Epithelial cell of esophagus (primary cell): Measurements from ENCODE around the gene ITFG1.

Experiments
- DNase-seq: peaks from one replicate; pipeline ENCODE4 v3.0.0; 2010; ENCODE audit warnings: low read depth
- H3K4me3 ChIP-seq: 2 replicates; pipeline ENCODE4 v1.5.1; 2011; ENCODE audit warnings: mild to moderate bottlenecking, low read length, control low read depth
- TF ChIP-seq, protein P1 (sequence below): IDR thresholded peaks from 2 replicates; pipeline ENCODE4 v1.5.1; 2011; ENCODE audit warnings: low read depth, mild to moderate bottlenecking, low read length, control low read depth, inconsistent platforms; ENCODE audit not compliant: insufficient read depth; ENCODE audit errors: missing control alignments

ITFG1 gene

DNA sequence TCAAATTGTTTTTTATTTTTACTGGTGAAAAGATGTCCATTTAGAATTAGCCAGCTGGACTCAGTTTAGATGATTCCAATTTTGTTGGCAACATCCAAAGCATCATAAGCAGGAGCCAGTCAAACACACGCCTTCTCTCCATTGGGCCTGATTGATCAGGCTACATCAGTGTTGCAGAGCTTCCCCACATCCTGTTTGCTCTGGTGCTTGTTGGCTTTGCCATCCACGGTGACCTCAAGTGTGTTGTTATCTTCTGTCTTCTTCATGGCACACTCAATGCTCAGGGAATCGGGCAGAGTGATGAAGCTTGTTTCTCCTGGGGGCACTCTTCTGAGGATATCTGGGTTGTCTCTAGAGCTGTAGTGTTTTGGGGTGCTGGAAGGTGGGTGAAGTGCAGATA is 310.8 kb downstream of the ITFG1 start:
- DNase-seq: no peak
- TF ChIP-seq, protein P1, sequence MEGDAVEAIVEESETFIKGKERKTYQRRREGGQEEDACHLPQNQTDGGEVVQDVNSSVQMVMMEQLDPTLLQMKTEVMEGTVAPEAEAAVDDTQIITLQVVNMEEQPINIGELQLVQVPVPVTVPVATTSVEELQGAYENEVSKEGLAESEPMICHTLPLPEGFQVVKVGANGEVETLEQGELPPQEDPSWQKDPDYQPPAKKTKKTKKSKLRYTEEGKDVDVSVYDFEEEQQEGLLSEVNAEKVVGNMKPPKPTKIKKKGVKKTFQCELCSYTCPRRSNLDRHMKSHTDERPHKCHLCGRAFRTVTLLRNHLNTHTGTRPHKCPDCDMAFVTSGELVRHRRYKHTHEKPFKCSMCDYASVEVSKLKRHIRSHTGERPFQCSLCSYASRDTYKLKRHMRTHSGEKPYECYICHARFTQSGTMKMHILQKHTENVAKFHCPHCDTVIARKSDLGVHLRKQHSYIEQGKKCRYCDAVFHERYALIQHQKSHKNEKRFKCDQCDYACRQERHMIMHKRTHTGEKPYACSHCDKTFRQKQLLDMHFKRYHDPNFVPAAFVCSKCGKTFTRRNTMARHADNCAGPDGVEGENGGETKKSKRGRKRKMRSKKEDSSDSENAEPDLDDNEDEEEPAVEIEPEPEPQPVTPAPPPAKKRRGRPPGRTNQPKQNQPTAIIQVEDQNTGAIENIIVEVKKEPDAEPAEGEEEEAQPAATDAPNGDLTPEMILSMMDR: no peak

DNA sequence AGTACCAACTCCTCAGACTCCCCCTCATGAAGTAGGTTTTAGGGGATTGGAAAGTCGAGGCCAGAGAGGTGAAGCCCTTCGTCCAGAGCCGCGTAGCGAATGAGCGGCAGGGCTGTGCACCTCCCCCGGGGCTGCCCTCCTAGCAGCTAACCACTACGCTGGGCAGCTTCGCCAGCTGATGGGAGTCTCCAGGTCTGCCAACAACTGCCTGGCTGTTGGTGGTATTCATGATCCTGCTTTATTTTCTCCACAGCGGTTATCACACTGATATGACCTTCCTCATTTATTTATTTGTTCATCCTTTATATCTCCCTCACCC is 316.3 kb downstream of the ITFG1 start:
- TF ChIP-seq, protein P1: no peak
- peak overlapping the region; percentile 54 for H3K4me3 ChIP-seq
- no peak for DNase-seq

More for the DNA sequence above, 310.8 kb downstream of the ITFG1 start:
- H3K4me3 ChIP-seq: no peak overlapping the region

DNA sequence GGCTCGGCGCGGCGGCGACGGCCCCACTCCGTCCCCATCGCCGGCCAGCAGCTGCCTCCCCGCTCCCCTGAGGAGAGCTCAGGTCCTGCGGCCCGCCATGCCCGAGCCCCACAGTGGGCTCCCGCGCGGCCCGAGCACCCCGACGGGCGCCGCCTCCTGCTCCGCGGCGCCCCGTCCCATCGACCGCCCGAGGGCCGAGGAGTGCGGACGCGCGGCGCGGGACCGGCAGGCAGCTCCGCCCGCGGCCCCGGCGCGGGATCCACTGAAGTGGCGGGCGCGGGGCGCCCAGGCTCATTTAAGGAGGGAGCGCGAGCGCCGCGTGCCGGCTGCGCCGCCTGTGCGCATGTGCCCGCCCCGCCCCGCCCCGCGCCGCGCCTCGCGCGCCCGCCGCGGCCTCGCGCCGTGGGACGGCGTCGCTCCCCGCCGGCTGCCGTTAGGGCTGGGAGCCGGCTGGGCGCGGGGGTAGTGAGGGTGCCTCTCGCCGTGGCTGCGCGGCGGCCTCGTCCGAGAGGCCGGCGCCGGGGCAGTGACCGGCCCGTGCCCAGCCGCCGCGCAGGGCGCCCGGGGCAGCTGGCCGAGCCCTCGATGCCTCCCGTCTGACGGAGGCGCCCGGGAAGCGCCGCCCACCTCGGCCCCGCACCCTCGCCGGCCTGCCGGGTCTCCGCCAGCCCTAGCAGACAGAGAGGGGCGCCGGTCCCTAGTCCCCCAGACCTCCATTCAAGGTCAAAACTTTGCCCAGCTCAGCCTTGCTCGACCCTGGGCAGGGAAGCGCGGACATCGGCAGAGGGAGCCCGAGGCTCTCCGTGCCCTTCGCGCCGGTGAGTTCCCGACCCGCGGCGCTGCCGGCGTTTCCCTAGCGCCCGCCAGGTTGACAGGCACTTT is 316.9 kb downstream of the ITFG1 start, which contains the start of gene NETO2:
NETO2 (minus strand) TSS at position 269 of the 882 bp plus-strand sequence. CDS start 333 bp downstream, outside the sequence.
- peak; percentile 71 for DNase-seq
- H3K4me3 ChIP-seq: peak within 1 kb of the TSS; percentile 67
- TF ChIP-seq, protein P1: peak; percentile 46

DNA sequence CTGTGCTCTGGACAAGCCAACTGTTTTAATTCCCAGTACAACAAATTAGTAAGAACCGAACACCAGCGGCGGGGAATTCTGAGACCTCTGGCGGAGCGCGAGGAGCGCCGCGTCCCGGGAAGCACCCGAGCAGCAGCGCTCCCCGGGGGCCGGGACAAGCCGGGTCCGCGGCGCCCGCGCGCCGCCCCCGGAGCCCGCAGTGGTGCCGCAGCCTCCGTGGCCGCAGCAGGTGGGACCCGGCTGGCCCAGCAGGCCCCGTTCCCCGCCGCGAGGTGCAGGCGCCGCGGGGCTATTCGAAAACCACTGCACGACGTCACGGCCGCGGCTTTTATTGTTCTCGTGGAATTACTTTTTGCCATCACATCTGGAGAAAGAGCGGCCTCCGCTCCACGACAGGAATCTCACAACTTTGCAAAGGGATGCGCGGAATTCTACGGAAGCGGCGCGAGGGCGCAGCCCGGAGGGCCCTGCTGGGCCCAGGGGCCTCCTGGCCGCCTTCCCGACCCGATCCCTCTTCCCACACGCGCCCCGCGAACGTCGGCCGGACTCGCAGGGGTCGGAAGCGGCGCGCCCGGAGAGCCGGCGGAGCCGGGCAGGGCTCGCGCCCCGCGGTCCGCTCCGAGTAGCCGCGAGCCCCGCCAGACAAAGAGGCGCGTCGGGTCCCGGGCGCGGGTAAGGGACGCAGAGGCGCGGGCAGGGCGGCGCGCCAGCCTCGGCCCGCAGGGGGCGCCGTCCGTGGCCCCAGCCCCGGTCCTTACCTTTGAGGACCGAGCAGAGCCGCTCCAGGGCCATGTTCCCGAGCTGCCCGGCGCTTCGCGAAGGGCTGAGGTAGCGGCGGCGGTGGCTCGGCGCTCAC is 317.8 kb downstream of the ITFG1 start:
- peak; percentile 80 for DNase-seq
- peak overlapping the region; percentile 67 for H3K4me3 ChIP-seq
- TF ChIP-seq, protein P1: peak; percentile 33

DNA sequence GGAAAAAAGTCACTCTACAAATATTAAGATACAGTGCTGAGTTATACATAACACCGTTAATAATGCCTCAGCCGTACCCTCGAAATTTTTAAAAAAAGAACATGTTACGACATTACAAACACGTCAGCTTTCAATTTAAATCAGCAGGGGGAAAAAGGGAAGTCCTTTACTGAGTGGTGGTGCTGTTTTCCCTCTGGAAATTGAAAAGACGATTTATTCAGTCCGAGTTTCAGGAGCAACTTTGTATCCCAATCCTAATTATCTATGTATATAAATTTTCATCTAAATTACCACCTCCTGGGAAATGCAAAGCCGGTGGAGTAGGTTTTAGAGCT is 318.4 kb downstream of the ITFG1 start:
- peak; percentile 46 for DNase-seq
- H3K4me3 ChIP-seq: peak overlapping the region; percentile 67
- TF ChIP-seq, protein P1: no peak

DNA sequence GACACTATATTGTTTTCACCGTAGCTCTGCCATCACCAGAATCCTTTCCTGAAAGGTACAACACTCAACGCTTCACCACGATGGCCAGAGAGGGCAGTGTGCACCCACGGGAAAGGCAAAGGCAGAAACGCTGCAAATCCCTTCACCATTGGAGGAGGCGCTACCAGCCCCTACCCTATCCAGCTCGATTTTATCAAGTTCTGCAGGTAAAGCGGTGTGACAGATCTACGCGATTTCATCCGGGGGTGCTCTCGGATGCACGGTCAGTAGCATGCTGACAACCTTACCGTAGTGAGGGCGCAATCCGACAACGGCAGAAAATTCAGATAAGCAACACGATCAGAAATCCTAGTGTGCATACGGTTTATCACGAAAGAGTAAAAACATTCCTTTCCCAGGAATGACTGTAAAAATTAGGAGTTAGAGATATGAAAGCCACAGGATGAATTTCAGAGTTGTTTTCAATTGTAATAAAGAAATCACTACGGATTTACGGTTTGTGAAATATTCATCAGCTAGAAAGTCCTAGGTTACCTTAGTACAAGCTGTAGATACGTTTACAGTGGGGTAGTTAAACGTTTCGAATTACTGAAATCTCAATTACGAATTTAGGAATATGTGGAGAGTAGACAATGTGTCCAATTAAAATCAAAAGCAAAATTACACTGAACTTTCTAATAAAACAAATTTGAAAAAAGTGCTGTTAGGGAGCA is 318.9 kb downstream of the ITFG1 start:
- H3K4me3 ChIP-seq: peak overlapping the region; percentile 67
- TF ChIP-seq, protein P1: peak; percentile 99
- peak; percentile 95 for DNase-seq
